ENCODE measurements around the gene AKAP13.
"Not testable (repeated sequence)": the region's sequence is repeated elsewhere in the genome, so short reads cannot be mapped to it uniquely, and the experiment has no call there.

The AKAP13 gene

GRCh38 chr15:85380217-85380811, at the start of gene AKAP13:
Gene AKAP13, plus strand, starts transcription at chr15:85380603. Its CDS starts 105,118 bp downstream, at chr15:85485721.
- Mint-ChIP-seq H3K4me1 (peaks cover 64% of the 10 kb centered on the region), H3K27ac (peak within 1 kb of the TSS; percentile 88)

GRCh38 chr15:85330901-85331588, 49.4 kb upstream of the AKAP13 start:
- ATAC-seq (peak; percentile 97), DNase-seq (ENCODE audit: low spot score in 2 of 2) (peak; percentile 56 to 88)
- Mint-ChIP-seq H3K27ac (peak overlapping the region; percentile 91), H3K4me3 (peak overlapping the region; percentile 81), H3K4me1 (peaks cover 30% of the 10 kb centered on the region), H3K36me3 (peaks cover 10% of the 10 kb centered on the region), H3K9me3 (no peaks in the 10 kb centered on the region)

More at GRCh38 chr15:85380217-85380811, at the start of gene AKAP13:
- Mint-ChIP-seq H3K36me3 (peaks cover 21% of the 10 kb centered on the region), H3K4me3 (peak within 1 kb of the TSS; percentile 80), H3K9me3 (no peaks in the 10 kb centered on the region)
- peak; percentile 82 to 95 for DNase-seq (ENCODE audit: low spot score in 2 of 2)
- ATAC-seq: peak; percentile 90

- peak overlapping the region; percentile 91 for H3K27ac Mint-ChIP-seq
- ATAC-seq: no peak
- H3K9me3 Mint-ChIP-seq: no peaks in the 10 kb centered on the region
- no peak for DNase-seq (ENCODE audit: low spot score in 2 of 2)
- peaks cover 10% of the 10 kb centered on the region for H3K36me3 Mint-ChIP-seq
- peak overlapping the region; percentile 81 for H3K4me3 Mint-ChIP-seq
- H3K4me1 Mint-ChIP-seq: peaks cover 30% of the 10 kb centered on the region
These were observed 48.6 kb upstream of the AKAP13 start for GRCh38 chr15:85331655-85332285.

DNA sequence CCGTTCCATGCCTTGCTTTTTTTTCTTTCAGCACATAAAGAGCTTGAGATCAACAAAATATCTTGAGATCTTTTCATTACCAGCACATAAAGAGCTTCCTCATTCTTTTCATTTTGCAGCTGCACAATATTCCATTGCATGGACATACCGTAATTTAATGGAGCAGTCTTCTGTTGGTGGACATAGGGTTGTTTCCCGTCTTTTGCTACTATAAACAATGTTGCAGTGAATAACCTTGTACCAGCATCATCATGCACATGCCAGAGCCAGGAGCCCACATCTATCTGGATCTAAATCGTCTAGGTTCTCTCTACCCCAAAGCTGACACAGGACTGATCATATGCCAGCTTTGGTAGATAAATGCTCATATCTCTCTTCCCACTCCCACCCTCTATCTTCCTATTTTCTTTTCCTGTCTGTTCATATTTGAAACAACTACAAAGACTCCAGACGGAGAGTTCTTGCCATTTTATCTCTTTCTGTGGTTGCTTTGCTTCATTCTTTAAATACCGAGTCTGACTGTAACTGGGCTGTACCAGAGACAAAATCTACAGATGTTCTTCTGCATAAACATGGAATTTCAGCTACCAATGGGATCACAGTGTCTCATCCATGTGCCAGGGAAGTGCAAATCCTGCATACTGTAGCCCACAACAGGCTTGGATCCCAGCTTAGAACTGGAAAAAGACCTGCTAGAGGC, 47.1 kb upstream of the AKAP13 start:
- H3K4me3 Mint-ChIP-seq: no peak overlapping the region
- H3K4me1 Mint-ChIP-seq: peaks cover 30% of the 10 kb centered on the region
- H3K9me3 Mint-ChIP-seq: no peaks in the 10 kb centered on the region
- no peak for ATAC-seq
- no peak overlapping the region for H3K27ac Mint-ChIP-seq
- DNase-seq (ENCODE audit: low spot score in 2 of 2): no peak
- peaks cover 10% of the 10 kb centered on the region for H3K36me3 Mint-ChIP-seq

DNA sequence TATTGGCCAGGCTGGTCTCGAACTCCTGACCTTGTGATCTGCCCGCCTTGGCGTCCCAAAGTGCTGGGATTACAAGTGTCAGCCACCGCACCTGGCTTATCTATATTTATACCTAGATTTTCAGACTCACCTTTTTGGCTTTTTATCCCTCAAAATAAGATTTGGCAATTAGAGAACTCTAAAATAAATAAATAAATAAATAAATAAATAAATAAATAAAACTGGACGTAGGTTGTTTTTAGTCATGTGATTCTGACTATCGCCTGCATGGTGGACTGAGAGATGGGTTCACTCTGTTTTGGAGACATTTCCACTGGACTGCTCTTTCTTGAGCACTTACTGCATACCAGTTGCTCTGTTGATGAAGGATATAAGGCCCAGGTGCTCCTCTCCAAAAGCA, 46.2 kb upstream of the AKAP13 start:
- DNase-seq (ENCODE audit: low spot score in 2 of 2): no peak
- Mint-ChIP-seq H3K36me3 (peaks cover 10% of the 10 kb centered on the region), H3K4me1 (peaks cover 30% of the 10 kb centered on the region), H3K9me3 (no peaks in the 10 kb centered on the region), H3K27ac (no peak overlapping the region), H3K4me3 (no peak overlapping the region)
- ATAC-seq: no peak

DNA sequence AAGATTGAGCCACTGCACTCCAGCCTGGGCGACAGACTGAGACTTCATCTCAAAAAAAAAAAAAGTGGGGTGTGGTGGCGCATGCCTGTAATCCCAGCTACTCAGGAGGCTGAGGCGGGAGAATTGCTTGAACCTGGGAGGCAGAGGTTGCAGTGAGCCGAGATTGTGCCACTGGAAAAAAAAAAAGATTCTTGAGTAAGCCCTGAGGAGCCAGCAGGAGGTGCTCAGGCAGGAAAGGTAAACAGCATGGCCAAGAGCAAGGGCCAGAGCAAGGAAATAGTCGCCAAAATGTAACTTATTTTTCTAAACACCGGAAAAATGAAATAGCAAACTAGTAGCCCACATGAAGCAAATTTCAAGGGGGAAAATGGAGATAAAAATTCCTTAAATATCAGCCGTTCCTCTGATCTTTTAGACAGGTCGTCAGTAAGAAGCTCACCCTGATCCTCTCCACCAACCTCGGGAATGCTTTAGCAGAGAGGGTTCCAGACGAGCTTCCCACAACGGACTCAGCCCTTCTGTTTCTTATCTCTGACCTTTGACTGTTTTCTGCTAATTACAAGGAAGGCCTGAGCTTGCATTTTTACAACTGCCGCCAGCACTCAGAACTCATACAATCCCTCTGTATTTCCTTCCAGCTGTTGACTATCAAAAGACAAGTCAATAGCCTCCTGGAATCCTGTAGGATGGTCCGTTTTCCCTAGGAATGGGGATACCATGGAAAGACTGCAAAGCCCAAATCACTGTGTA, 45.0 kb upstream of the AKAP13 start:
- no peak for ATAC-seq

DNA sequence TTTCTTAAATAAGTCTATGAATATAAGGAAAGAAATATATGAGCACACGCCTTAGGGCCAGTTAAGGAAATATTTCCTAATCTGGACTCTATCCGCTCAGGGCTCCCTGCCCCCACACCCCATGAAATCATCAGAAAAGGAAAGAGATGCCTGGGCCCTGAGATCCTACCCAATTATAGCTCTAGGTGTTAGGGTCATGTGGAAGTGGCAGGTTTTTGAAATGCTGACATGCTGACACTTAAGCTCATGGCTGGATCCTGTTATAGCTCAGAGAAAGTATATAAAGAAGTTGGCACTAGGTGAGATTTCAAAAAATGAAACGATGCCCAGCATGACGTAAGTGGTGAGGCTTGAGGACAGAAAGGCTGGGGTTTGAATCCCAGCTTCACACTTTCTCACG, 43.5 kb upstream of the AKAP13 start:
- no peak overlapping the region for H3K4me3 Mint-ChIP-seq
- H3K27ac Mint-ChIP-seq: no peak overlapping the region
- no peaks in the 10 kb centered on the region for H3K9me3 Mint-ChIP-seq
- peaks cover 9% of the 10 kb centered on the region for H3K4me1 Mint-ChIP-seq
- H3K36me3 Mint-ChIP-seq: no peaks in the 10 kb centered on the region
- DNase-seq (ENCODE audit: low spot score in 2 of 2) (no peak), ATAC-seq (no peak)

More for the DNA sequence above, 45.0 kb upstream of the AKAP13 start:
- Mint-ChIP-seq H3K4me3 (no peak overlapping the region), H3K4me1 (peaks cover 24% of the 10 kb centered on the region), H3K36me3 (peaks cover 10% of the 10 kb centered on the region), H3K27ac (no peak overlapping the region), H3K9me3 (no peaks in the 10 kb centered on the region)
- no peak for DNase-seq (ENCODE audit: low spot score in 2 of 2)

- ATAC-seq (no peak), DNase-seq (ENCODE audit: low spot score in 2 of 2) (no peak)
- Mint-ChIP-seq H3K36me3 (no peaks in the 10 kb centered on the region), H3K4me3 (no peak overlapping the region), H3K27ac (no peak overlapping the region), H3K4me1 (peaks cover 5% of the 10 kb centered on the region), H3K9me3 (no peaks in the 10 kb centered on the region)
These were observed 42.9 kb upstream of the AKAP13 start for GRCh38 chr15:85337425-85338074.

DNA sequence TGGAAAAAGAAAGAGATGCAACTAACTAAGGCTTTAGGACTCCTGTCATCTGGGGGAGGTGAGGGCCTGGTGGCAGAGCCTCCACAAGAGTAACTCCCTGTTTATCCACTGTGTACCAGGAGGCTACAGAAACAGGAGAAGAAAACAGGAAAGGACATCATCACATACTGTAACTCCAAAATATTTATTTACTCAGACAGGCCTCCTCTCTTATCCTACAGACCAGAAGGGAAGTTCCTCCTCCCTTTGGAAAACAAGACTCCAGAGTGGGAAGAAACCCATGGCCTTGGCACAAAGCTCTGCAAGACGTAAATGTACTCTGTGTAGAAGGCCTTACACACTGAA, 40.1 kb upstream of the AKAP13 start:
- no peak for ATAC-seq
- H3K4me1 Mint-ChIP-seq: peaks cover 5% of the 10 kb centered on the region
- peak overlapping the region; percentile 10 for H3K27ac Mint-ChIP-seq
- no peak for DNase-seq (ENCODE audit: low spot score in 2 of 2)
- H3K9me3 Mint-ChIP-seq: no peaks in the 10 kb centered on the region
- H3K4me3 Mint-ChIP-seq: no peak overlapping the region
- no peaks in the 10 kb centered on the region for H3K36me3 Mint-ChIP-seq

DNA sequence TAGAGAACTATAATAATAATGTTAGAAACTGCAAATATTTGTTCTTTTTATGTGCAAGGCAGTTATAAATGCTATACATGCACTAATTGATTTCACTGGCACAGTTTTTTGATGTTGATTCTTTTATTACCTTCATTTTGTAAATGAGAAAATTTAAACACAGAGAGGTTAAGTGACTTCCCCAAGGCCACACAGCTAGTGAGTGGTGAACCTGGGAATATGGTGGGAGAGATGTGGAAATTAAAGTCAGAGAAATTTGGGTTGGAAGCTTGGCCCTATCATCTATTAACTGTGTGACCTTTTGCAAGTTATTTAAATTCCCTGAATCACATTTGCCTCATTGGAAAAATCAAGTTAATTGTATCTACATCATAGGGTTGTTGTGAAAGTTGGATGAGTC, 39.6 kb upstream of the AKAP13 start:
- Mint-ChIP-seq H3K27ac (no peak overlapping the region), H3K9me3 (no peaks in the 10 kb centered on the region), H3K36me3 (no peaks in the 10 kb centered on the region), H3K4me1 (peaks cover 5% of the 10 kb centered on the region), H3K4me3 (no peak overlapping the region)
- DNase-seq (ENCODE audit: low spot score in 2 of 2) (no peak), ATAC-seq (no peak)

GRCh38 chr15:85342163-85342562, 38.2 kb upstream of the AKAP13 start:
- H3K9me3 Mint-ChIP-seq; H3K36me3 Mint-ChIP-seq; DNase-seq (ENCODE audit: low spot score in 2 of 2); H3K27ac Mint-ChIP-seq; H3K4me3 Mint-ChIP-seq; ATAC-seq: not testable (repeated sequence)
- H3K4me1 Mint-ChIP-seq: peaks cover 11% of the 10 kb centered on the region

- ATAC-seq: peak; percentile 59
- not testable (repeated sequence) for H3K27ac Mint-ChIP-seq; H3K36me3 Mint-ChIP-seq; DNase-seq (ENCODE audit: low spot score in 2 of 2); H3K9me3 Mint-ChIP-seq; H3K4me3 Mint-ChIP-seq
- H3K4me1 Mint-ChIP-seq: peaks cover 12% of the 10 kb centered on the region
These were observed 37.0 kb upstream of the AKAP13 start for GRCh38 chr15:85343443-85343842.

GRCh38 chr15:85344241-85344640, 36.2 kb upstream of the AKAP13 start:
- not testable (repeated sequence) for ATAC-seq; H3K27ac Mint-ChIP-seq; H3K4me3 Mint-ChIP-seq; DNase-seq (ENCODE audit: low spot score in 2 of 2); H3K9me3 Mint-ChIP-seq; H3K36me3 Mint-ChIP-seq
- peaks cover 18% of the 10 kb centered on the region for H3K4me1 Mint-ChIP-seq

GRCh38 chr15:85344653-85345114, 35.7 kb upstream of the AKAP13 start:
- not testable (repeated sequence) for H3K36me3 Mint-ChIP-seq; ATAC-seq; H3K4me3 Mint-ChIP-seq; DNase-seq (ENCODE audit: low spot score in 2 of 2); H3K9me3 Mint-ChIP-seq; H3K27ac Mint-ChIP-seq
- peaks cover 18% of the 10 kb centered on the region for H3K4me1 Mint-ChIP-seq

Data from stimulated activated effector memory CD8-positive, alpha-beta T cell treated with anti-CD3 and anti-CD28 coated beads, Interleukin-12 subunit alpha, Interleukin-12 subunit beta, amount 100 ng/mL, for 72 hours (primary cell).